HG02678 (cell line): ENCODE results near the gene CHRNG.
"Not testable (repeated sequence)": the region's sequence is repeated elsewhere in the genome, so short reads cannot be mapped to it uniquely, and the experiment has no call there.

Experiments used
- ATAC-seq: cut with Tn5 transposase; IDR thresholded peaks from one replicate; pipeline ENCODE4 v1.9.1; 2021; ENCODE audit warnings: mild to moderate bottlenecking, moderate library complexity; ENCODE audit not compliant: unreplicated experiment

The CHRNG gene

DNA sequence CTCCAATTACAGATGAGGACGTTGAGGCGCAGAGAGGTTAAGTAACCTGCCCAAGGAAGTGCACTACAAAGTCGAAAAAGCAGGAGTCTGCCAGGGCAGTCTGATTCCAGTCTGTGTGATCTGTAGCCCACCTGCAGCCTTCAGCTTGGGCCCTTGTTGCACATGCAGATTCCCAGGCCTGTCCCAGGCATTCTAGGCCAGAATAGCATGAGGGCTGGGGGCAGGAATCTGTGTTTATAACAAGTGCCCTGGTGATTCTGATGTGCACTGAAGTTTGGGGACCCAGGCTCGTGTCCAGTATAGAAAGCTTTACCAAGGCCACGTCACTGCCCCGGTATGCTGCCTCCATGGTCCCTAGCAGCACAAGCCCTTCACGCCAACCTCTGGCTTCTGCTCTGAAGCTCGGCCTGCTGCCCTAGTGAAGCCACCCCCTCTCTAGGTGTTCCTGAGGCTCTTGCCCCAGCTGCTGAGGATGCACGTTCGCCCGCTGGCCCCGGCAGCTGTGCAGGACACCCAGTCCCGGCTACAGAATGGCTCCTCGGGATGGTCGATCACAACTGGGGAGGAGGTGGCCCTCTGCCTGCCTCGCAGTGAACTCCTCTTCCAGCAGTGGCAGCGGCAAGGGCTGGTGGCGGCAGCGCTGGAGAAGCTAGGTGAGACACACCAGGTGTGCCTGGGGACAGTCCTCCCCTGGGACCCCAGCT lies 4.6 kb downstream of the CHRNG start:
- no peak for ATAC-seq

DNA sequence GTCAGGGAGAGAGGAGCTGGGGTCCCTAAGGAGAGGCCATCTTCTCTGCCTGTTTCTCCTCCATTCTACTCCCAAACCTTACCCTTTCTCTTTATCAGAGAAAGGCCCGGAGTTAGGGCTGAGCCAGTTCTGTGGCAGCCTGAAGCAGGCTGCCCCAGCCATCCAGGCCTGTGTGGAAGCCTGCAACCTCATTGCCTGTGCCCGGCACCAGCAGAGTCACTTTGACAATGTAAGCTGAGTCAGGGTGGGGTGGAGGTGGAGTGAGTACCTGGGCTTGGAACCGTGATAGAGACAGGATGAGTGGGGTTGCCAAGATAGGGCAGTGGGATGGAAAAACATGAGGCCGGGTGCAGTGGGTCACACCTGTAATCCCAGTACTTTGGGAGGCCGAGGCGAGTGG lies 5.2 kb downstream of the CHRNG start:
- ATAC-seq, result no peak

DNA sequence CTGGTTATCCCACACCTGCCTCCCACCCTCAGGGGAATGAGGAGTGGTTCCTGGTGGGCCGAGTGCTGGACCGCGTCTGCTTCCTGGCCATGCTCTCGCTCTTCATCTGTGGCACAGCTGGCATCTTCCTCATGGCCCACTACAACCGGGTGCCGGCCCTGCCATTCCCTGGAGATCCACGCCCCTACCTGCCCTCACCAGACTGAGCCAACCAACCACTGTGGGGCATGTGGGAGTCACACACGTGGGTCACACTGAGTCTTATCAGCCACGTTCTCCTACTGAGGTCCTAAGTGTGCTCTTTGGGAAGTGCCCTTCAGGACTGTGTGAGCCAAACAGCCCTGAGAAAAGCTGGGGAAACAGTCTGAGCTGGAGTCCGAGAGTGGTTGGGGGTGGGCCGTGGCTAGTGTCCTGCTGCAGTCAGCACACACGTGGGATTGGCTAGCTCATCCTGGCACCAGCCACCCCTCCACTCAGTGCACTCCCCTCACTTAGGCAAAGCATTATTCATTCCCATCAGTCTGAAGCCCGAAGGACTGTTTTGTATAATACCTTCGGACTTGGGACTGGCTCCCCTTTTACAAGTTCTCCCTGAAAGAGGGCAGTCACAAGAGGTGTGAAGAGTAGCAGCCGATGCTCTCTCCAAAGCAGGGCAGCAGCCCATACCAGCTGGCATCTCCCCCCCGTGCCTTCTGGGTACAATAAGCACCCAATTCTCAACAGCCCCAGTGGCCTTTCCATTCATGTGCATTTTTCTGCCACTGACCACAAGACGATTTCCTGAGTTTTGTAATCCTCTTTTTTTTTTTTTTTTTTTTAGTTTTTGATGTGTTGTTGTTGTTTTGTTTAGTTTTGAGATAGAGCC lies 6.3 kb downstream of the CHRNG start:
- no peak for ATAC-seq

DNA sequence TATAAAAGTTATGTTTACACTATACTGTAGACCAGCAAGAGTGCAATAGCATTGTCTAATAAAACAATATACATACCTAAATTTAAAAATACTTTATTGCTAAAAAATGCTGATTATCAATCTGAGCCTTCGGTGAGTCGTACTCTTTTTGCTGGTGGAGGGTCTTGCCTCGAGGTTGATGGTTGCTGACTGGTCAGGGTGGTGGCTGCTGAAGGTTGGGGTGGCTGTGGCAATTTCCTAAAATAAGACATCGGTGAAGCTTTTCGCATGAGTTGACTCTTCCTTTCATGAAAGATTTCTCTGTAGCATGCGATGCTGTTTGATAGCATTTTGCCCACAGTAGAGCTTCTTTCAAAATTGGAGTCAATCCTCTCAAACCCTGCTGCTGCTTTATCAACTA lies 8.5 kb downstream of the CHRNG start:
- ATAC-seq, result no peak

DNA sequence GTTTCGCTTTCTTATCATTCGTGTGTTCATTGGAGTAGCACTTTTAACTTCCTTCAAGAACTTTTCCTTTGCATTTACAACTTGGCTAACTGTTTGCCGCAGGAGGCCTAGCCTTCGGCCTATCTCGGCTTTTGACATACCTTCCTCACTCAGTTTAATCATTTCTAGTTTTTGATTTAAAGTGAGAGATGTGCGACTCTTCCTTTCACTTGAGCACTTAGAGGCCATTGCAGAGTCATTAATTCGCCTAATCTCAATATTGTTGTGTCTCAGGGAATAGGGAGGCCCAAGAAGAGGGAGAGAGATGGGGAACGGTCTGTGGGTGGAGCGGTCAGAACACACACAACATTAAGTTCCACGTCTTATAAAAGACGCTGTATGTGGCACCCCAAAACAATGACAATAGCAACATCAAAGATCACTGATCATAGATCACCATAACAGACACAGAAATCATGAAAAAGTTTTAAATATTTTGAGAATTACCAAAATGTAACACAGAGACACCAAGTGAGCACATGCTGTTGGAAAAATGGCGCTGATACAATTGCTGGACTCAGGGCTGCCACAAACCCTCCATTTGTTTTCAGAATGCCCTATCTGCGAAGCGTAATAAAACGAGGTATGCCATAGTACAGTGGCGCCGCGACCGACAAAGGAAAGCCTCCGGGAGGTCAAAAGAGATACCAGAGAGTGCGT lies 10.3 kb downstream of the CHRNG start:
- ATAC-seq, result no peak

DNA sequence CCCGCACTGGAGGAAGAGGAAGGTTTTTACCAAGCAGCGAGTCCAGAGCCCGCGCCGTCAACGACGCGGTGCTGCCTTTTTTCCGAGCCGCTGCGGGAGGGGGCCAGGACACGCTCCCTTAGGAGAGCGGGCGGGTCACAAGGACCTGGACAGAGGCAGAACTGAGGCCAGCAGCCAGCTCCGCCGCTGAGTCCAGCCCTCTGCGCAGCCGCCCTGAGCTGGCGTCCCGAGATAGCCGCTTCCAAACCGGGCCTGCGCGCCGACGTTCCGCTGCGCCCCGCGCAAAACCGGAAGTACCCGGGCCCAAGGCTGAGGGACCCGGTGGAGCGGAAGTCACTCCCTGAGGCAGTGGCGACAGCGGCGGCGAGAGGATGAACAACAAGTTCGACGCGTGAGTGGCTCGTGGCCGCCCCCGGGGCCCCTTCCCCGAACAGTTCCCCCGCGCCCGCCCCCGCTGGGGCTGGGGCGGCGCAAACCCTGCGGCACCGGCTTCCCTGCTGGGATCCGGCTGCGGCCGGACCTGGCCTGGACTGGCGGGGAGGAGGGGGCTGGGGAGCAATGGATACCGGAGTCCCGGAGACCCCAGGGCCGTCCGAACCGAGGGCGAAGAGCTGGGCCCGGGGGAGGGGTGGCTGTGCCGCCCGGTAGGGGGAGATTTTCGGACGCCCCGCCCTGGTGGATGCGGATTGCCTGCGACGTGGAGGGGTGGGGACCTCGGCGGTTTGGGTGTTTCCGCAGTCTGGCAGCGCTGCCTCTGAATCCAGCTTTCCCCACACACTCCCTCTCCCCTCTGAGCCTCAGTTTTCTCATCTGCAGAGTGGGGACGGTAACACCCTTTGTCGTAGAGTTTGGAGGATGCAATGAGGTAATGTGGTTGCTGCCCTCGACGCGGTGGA lies 11.1 kb downstream of the CHRNG start, which contains the start of the genes EIF4E2 and TIGD1:
Gene EIF4E2, plus strand, starts transcription at position 336 of the 896 bp plus-strand sequence. Its CDS starts 36 bp downstream, at position 372.
Gene TIGD1, minus strand, starts transcription at position 204 of the 896 bp plus-strand sequence. CDS start 675 bp downstream, outside the sequence.
- ATAC-seq, result peak; percentile 93

DNA sequence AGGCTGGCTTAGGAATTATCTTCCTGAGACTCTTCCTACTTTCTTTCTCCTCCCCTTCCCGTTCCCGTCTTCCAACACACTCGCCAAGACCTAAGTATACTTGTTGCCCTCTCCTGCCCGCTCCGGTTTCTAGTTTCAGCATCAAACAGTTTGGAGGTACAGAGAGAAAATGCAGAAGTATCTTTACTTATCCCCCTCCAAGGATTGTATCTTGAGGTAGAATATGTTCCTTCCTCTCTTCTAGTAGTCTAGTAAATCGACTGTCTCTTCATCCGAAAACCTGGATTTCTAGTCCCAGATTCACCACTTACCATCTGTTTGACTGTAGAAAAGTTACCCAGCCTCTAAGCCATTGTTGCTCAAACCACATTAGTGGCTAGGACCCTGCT lies 11.8 kb downstream of the CHRNG start:
- no peak for ATAC-seq

DNA sequence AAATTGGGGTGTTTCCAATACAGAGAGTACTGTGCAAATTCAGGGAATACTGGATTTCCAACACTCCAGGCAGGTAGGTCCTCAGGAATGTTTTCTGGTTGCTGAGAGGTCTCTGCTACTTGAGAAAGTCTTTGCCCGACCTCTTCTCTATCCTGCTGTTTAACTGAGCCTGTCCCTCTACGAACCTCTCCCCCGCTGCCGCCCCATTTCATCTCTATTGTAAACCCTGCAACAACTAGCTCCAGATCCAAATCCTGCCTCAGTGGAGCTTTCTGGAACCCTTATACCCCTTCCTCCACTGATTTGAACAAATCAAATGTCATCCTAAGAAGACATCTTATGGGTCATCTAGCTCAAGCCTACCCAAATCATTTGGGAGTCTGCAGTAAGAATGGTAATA lies 12.3 kb downstream of the CHRNG start:
- no peak for ATAC-seq

DNA sequence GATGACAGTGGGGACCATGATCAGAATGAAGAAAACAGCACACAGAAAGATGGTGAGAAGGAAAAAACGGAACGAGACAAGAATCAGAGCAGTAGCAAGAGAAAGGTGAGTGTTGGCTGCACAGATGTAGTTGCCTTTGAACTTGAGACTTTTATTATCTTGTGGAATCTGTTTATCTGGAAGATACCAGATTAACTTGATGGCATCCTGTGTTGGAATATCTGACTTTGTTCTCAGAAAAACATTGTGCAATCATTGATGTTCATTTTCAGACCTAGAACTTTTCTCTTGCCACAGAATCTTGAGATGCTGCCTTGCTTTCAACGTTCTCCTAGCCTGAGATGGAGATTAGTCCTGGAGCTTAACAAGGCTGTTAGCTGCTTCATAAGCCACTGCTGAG lies 16.9 kb downstream of the CHRNG start:
- ATAC-seq, result no peak

DNA sequence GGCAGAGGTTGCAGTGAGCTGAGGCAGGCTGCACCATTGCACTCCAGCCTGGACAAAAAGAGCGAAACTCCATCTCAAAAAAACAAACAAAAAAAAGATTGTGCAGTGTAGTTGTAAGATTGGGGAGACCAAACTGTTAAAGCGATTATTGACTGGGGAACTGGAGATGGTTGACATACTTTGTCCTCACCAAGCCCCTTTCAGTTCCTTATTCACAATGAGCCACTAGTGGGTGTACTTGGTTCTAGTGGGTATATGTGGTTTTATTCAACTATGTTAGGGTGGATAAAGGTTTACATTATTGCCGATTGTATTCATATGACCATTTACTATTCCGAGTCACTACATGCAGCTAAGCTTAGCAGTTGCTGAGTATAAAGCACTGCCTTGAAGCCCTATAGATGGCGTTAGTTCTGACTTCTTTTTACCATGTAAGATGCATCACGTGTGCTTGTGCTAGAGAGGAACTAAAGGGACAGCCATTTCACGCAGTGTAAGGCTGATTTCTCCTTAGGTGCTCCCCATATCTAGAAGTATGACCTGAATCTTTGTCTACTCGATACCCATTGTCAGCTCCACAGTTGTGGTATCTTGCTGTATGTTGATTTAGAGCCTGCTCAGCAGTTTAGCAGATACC lies 23.1 kb downstream of the CHRNG start:
- no peak for ATAC-seq

DNA sequence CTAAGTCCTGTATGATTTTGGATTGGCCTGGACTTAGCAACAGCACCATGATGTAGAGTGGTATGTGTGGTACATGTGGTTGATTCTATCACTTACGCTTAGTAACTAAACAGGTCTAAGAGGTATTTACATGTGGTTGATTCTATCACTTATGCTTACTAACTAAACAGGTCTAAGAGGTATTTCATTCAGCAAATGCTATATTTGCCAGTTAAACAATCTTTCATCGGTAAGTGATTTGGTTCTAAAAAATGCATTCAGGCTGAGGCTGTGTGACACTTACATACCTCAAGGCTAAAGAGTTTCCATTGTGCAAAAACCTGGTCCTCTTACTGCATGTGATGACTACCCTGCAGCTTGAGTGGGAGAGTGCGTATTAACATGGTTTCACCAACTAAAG lies 24.1 kb downstream of the CHRNG start:
- ATAC-seq, result no peak

DNA sequence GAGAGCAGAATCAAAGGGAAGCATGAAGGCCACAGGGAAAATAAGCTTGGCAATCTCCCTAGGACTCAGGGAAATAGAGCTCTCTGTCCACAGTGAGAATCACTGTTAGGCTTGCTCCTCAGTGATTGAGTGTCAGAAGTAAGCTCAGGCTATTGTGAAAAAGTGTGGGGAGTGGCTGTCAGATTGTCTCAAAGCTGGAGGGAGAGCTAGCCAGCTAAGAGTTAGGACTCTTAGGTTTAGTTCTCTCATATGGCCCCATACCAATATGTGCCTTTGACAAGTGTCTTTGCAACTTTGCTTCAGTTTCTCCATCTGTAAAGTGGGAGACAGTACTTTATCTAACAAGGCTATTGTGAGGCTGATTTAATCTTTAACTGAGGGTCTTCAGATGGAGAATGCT lies 28.2 kb downstream of the CHRNG start:
- no peak for ATAC-seq

DNA sequence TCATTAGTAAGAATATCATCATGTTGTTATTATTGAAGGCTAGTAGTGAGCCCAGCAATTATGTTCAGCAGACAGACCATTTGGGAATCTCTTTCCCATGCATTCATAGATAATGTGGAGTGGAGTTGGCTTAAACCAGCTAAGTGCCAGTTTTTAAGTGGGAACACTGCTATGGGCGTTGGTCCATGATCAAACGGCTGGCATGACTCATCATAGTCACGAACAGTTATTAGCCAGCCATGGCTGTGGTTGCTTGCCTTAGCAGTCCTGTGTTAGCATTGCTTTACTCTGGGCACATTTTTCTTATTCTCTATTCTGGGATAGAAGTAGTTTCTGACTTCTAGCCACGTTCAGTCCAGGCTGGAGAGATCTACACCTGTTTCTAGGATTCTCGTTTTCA lies 28.7 kb downstream of the CHRNG start:
- ATAC-seq, result no peak

DNA sequence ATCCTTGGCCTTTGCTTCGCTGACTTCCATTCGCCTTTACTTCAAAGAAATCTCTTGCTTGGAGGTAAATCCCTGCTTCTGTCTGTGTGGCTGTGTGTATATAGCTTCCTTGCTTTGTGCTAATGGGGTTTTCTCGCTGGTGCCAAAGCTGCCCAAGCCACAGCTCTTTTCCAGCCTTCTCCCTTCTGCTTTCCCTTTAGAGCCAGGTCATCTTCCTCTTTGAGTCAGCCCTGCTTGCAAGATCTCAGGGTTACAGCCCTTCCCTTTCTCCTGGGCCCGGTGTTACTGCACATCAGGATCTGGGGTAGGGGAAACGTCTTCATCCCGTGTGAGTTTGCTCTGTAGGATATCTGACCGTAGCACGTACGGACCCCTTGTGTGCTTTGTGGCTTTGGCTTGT lies 30.0 kb downstream of the CHRNG start:
- ATAC-seq, result no peak

DNA sequence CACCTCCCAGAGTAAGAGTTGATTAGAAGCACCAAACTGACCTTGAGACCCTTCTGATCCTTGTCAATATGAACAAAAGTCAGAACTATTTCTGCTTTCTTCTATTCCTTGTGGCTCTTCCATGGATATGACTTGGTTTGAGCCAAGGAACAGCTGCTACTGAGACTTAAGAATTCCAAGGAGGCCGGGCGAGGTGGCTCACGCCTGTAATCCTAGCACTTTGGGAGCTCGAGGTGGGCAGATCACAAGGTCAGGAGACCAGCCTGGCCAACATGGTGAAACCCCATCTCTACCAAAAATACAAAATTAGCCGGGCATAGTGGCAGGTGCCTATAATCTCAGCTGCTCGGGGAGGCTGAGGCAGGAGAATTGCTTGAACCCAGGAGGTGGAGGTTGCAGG lies 31.0 kb downstream of the CHRNG start:
- ATAC-seq, result not testable (repeated sequence)

DNA sequence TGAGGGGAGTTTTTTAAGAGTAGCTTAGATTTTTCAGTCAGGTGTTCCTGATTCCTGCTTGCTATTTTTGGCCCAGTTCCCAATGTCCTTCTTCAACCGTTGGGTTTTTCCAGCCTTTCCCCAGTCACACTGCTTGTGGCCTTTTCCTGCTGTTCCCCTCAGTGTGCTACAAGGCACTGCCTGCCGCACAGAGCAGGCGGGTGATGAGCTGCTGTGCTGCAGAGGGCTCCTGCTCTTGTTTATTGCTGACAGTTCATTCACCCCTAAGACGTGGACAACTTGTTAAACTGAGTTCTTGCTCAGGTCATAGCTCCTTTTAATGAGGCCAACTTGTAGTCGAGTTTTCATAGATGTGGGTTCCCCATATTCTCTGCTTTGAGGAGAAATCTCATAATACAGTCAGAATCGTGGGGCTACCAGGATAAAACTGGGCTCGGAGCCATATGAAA lies 31.6 kb downstream of the CHRNG start:
- ATAC-seq, result no peak

DNA sequence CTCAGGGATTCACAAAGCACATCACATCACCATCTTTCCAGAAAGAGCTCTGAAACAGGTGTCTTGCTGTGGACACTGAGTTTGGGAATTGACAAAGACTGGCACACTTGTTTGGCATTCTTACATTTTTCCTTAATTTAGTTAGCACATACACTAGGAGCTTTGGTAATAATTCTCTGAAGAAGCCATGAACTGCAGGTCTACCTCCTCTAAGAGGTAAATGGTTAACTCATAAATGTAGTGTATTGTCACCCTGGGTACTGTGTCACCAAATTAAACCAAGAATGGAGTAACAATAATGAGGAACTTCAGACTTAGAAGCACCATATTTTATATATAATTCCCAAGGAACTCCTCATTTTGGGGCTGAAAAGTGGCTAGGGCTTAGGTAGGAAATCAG lies 33.5 kb downstream of the CHRNG start:
- ATAC-seq, result no peak

DNA sequence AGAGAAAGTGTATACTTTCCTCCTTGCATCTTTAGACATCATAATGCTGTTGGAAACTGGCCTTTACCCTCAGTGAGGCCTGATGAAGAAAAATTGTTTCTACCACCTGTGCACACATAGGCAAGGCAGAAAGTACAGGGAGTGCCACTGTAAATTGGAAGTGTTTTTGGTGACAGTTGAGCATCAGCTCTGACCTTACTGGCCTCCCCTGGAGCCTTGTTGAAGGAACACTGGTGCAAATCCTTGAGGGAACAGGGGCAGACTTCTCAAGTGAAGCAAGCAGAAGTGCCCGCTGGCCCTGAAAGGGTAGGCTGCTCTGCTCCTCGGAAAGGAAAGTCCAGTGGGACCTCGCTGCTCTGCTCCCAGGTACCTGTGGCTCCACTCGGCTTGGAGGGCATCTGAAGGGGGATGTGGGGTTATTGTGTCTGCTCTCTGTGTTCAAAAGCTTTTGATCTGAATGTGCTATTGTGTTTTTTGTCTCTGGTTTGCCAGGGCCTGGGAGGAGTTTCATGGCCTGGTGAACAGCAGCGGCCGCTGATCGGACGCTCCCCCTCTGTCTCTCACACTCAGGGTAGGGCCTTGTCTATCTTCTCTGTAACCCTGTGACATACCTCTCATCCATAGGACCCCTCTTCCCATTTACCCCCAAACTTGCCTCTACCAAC lies 34.4 kb downstream of the CHRNG start:
- ATAC-seq, result no peak

DNA sequence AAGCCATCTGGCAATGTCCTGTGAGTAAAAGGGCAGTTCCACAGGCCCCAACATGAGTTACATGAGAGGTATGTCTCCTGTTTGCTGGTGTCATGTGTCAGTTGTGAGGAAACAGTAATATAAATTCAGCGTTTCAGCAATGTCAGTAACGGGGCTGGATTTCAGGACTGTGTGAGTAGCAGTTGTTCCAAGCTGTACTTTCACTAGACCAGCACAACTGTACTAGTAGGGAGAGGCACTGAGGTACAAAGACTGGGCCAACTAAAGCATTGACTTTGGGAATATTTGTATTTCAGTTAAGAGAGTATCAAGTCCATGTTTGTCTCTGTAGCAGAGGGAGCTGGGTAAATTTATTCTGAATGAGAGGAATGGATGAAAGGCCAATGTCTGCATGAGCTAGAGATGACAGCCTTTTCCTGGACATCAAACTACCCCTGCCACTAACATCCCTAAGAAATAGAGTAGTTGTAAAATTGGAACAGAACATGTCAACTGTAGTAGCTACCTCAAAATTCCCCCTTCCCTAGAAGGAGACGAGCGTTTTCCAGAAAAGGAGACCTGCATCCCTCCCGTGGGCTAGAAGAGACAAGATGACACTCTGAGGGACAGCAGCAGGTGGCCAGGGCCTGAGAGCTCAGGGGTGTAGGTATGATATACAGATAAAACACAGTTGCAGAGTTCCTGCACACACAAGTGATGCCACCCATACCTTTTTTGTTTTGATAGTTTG lies 35.3 kb downstream of the CHRNG start:
- no peak for ATAC-seq
